Progenitor cell of endocrine pancreas (in vitro differentiated cells): Measurements from ENCODE around the gene GHSR. TPM values are rescaled to one million over a fixed set of nuclear protein-coding genes. Genes with fewer than 3 reads are reported as not detected.

ENCODE experiments used
- DNase-seq: peaks from one replicate; pipeline ENCODE4 v3.0.0; 2021; ENCODE audit warnings: low spot score; ENCODE audit not compliant: unreplicated experiment
- H3K27ac Mint-ChIP-seq: 2 replicates; pipeline ENCODE4 v1.8.0; 2021; ENCODE audit warnings: mild to moderate bottlenecking, moderate library complexity, mixed read lengths
- H3K27me3 Mint-ChIP-seq: 2 replicates; pipeline ENCODE4 v1.8.0; 2021; ENCODE audit warnings: mixed read lengths
- H3K36me3 Mint-ChIP-seq: 2 replicates; pipeline ENCODE4 v1.8.0; 2022; ENCODE audit warnings: mixed read lengths; ENCODE audit not compliant: insufficient read depth
- H3K4me1 Mint-ChIP-seq: 2 replicates; pipeline ENCODE4 v1.8.0; 2021; ENCODE audit warnings: low read depth, mixed read lengths
- H3K4me3 Mint-ChIP-seq: 2 replicates; pipeline ENCODE4 v1.8.0; 2021; ENCODE audit warnings: low read depth, mild to moderate bottlenecking, moderate library complexity, mixed read lengths
- H3K9me3 Mint-ChIP-seq: 2 replicates; pipeline ENCODE4 v1.8.0; 2021; ENCODE audit warnings: low read depth, mixed read lengths
- CTCF ChIP-seq: fragments of 200-600 bp; sonication (generic); IDR thresholded peaks from one replicate; pipeline ENCODE4 v1.5.0; 2021; ENCODE audit warnings: antibody characterized with exemption, mild to moderate bottlenecking; ENCODE audit not compliant: unreplicated experiment
- total RNA-seq: library from RNA; stranded (reverse); gene quantifications from 2 replicates; pipeline ENCODE4 v1.2.1, GENCODE V29; 2021

GHSR gene
- total RNA-seq, 1 donor from 2014 or later = not detected

- no peaks in the 10 kb centered on the region for H3K4me1 Mint-ChIP-seq
- no peak for DNase-seq
- no peaks in the 10 kb centered on the region for H3K27me3 Mint-ChIP-seq
- H3K36me3 Mint-ChIP-seq = peaks cover 6% of the 10 kb centered on the region
- no peak for TF ChIP-seq CTCF
- no peaks in the 10 kb centered on the region for H3K9me3 Mint-ChIP-seq
- H3K4me3 Mint-ChIP-seq = no peak overlapping the region
- no peak overlapping the region for H3K27ac Mint-ChIP-seq
These were observed 40.4 kb downstream of the GHSR start for GRCh38 chr3:172407872-172408271.

GRCh38 chr3:172405914-172406313 lies 42.3 kb downstream of the GHSR start:
- Mint-ChIP-seq H3K4me3 (no peak overlapping the region), H3K27ac (no peak overlapping the region), H3K4me1 (no peaks in the 10 kb centered on the region), H3K27me3 (no peaks in the 10 kb centered on the region), H3K9me3 (peaks cover 6% of the 10 kb centered on the region), H3K36me3 (peaks cover 24% of the 10 kb centered on the region)
- no peak for TF ChIP-seq CTCF
- DNase-seq = no peak

- no peak for TF ChIP-seq CTCF
- DNase-seq = no peak
- Mint-ChIP-seq H3K9me3 (peaks cover 6% of the 10 kb centered on the region), H3K4me3 (no peak overlapping the region), H3K4me1 (no peaks in the 10 kb centered on the region), H3K27ac (peak overlapping the region; percentile 27), H3K36me3 (peaks cover 29% of the 10 kb centered on the region), H3K27me3 (no peaks in the 10 kb centered on the region)
These were observed 43.9 kb downstream of the GHSR start for GRCh38 chr3:172404237-172404962.

GRCh38 chr3:172402892-172403643 lies 45.2 kb downstream of the GHSR start:
- Mint-ChIP-seq H3K9me3 (peaks cover 6% of the 10 kb centered on the region), H3K27me3 (no peaks in the 10 kb centered on the region), H3K36me3 (peaks cover 35% of the 10 kb centered on the region), H3K4me1 (no peaks in the 10 kb centered on the region), H3K27ac (peak overlapping the region; percentile 29), H3K4me3 (no peak overlapping the region)
- no peak for TF ChIP-seq CTCF
- no peak for DNase-seq

- H3K4me1 Mint-ChIP-seq = no peaks in the 10 kb centered on the region
- TF ChIP-seq CTCF = no peak
- peaks cover 35% of the 10 kb centered on the region for H3K36me3 Mint-ChIP-seq
- H3K4me3 Mint-ChIP-seq = no peak overlapping the region
- DNase-seq = no peak
- H3K27ac Mint-ChIP-seq = no peak overlapping the region
- peaks cover 6% of the 10 kb centered on the region for H3K9me3 Mint-ChIP-seq
- no peaks in the 10 kb centered on the region for H3K27me3 Mint-ChIP-seq
These were observed 46.2 kb downstream of the GHSR start for GRCh38 chr3:172402090-172402489.
